A549 (cell line): ENCODE data around the gene PTPRG.

Source experiments
- CTCF ChIP-seq: fragments of >200 bp; sonication (Bioruptor Twin); formaldehyde crosslinking; IDR thresholded peaks from 3 replicates; pipeline ENCODE4 v1.5.1; 2016
- EHMT2 ChIP-seq: fragments of 200-600 bp; sonication (generic); IDR thresholded peaks from 2 replicates; pipeline ENCODE4 v1.6.1; 2016; ENCODE audit warnings: antibody characterized with exemption, low read depth, mild to moderate bottlenecking, moderate library complexity
- GATA3 ChIP-seq: IDR thresholded peaks from 2 replicates; pipeline ENCODE4 v1.6.1; 2012; ENCODE audit warnings: borderline replicate concordance
- POLR2A ChIP-seq: IDR thresholded peaks from 2 replicates; pipeline ENCODE4 v1.6.1; 2012; ENCODE audit warnings: mild to moderate bottlenecking, low read length

GRCh38 chr3:61793056-61793455 is 231.7 kb downstream of the PTPRG start:
- TF ChIP-seq GATA3 (no peak), EHMT2 (no peak), CTCF (no peak), POLR2A (no peak)
